HepG2 (cell line): ENCODE results near the gene SIGLEC9. TPM values are rescaled to one million over a fixed set of nuclear protein-coding genes. Genes with fewer than 3 reads are reported as not detected.
A peak's percentile ranks its signal among the peaks of the same experiment; 100 is the strongest.

Experiments
- ATAC-seq: fragments of 200-7000 bp; cut with Tn5 transposase; 3 replicates; pipeline ENCODE4 v1.9.1; 2020; ENCODE audit warnings: mild to moderate bottlenecking, moderate library complexity
- BruUV-seq: library from RNA; stranded (reverse); fragments of 400-500 nt; replicated peaks from 2 replicates; lab custom pipeline; 2021; lab: Mats Ljungman, UMichigan
- CTCF ChIA-PET: fragments of 300-600 bp; formaldehyde crosslinking; extraction: SDS; loops from one replicate; lab custom pipeline; 2021; ENCODE audit warnings: low total read pairs, inconsistent platforms, low intra/inter-chr PET ratio; lab: Yijun Ruan, JAX
- POLR2A ChIA-PET: fragments of 350-600 bp; sonication (Branson Sonifier 250); formaldehyde crosslinking; loops from one replicate; lab custom pipeline; 2020; ENCODE audit warnings: antibody characterized with exemption, inconsistent platforms; lab: Yijun Ruan, JAX
- DNase-seq: peaks from one replicate; pipeline ENCODE4 v3.0.0-alpha.2; 2015; ENCODE audit warnings: low spot score
- FAIRE-seq: peaks from 3 replicates; lab custom pipeline; 2011; peaks lifted over from hg19 to GRCh38; lab: Jason Lieb, UNC
- H2AFZ ChIP-seq: one replicate; pipeline ENCODE4 v1.6.1; 2011; ENCODE audit warnings: low read length, inconsistent platforms
- H3K27ac ChIP-seq: fragments of 300-600 bp; 3 replicates; pipeline ENCODE4 v1.8.0; 2011; ENCODE audit warnings: mixed run types, mild to moderate bottlenecking, mixed read lengths, low read length, inconsistent platforms; ENCODE audit not compliant: insufficient read depth; ENCODE audit errors: extremely low read length
- H3K27me3 ChIP-seq, 2 experiments: fragments of 200-600 bp in 1 of 2; 2 replicates in 1 of 2; 3 replicates in 1 of 2; pipeline versions ENCODE4 v1.6.0 to v1.8.0; 2011; ENCODE audit warnings: low read length in 2 of 2, mild to moderate bottlenecking in 2 of 2, moderate library complexity in 2 of 2, inconsistent platforms in 1 of 2; ENCODE audit not compliant: insufficient read depth in 2 of 2, control insufficient read depth in 1 of 2
- H3K36me3 ChIP-seq, 2 experiments: fragments of 200-600 bp in 1 of 2; replicated peaks in 1 of 2; 2 replicates in 1 of 2; 3 replicates in 1 of 2; pipeline versions ENCODE4 v1.5.1 to v1.8.0; 2011; ENCODE audit warnings: low read length in 2 of 2, inconsistent platforms in 1 of 2; ENCODE audit not compliant: insufficient read depth in 2 of 2, control insufficient read depth in 1 of 2
- H3K4me1 ChIP-seq: 2 replicates; pipeline ENCODE4 v1.5.1; 2012; ENCODE audit warnings: low read length, inconsistent platforms; ENCODE audit not compliant: insufficient read depth
- H3K4me2 ChIP-seq: 2 replicates; pipeline ENCODE4 v1.6.0; 2011; ENCODE audit warnings: low read depth, low read length, inconsistent platforms
- H3K4me3 ChIP-seq, 3 experiments: fragments of 200-600 bp in 1 of 3; sonication (generic), shearing (Covaris generic) in 1 of 3; replicated peaks in 1 of 3; 2 replicates each; pipeline ENCODE4 v1.5.1; 2011 to 2016; ENCODE audit warnings: low read length in 3 of 3, inconsistent platforms in 2 of 3, low read depth in 2 of 3, mild to moderate bottlenecking in 2 of 3, control low read depth in 1 of 3, mixed read lengths in 1 of 3; ENCODE audit not compliant: insufficient read depth in 1 of 3
- H3K79me2 ChIP-seq: one replicate; pipeline ENCODE4 v1.6.1; 2011; ENCODE audit warnings: low read length, inconsistent platforms; ENCODE audit not compliant: insufficient read depth
- H3K9ac ChIP-seq: 2 replicates; pipeline ENCODE4 v1.6.0; 2011; ENCODE audit warnings: mild to moderate bottlenecking, low read depth, low read length, inconsistent platforms; ENCODE audit not compliant: insufficient read depth
- H3K9me3 ChIP-seq: 2 replicates; pipeline ENCODE4 v1.5.1; 2012; ENCODE audit warnings: mild to moderate bottlenecking, low read length
- H4K20me1 ChIP-seq: 2 replicates; pipeline ENCODE4 v1.6.0; 2011; ENCODE audit warnings: inconsistent platforms, mild to moderate bottlenecking, low read length, moderate library complexity; ENCODE audit not compliant: insufficient read depth
- BHLHE40 ChIP-seq: IDR thresholded peaks from 2 replicates; pipeline ENCODE4 v1.6.1; 2011; ENCODE audit warnings: low read length, improper control_type of control experiment
- FOSL2 ChIP-seq: sonication (generic); formaldehyde crosslinking; IDR thresholded peaks from 2 replicates; pipeline ENCODE4 v1.4.0; 2020; ENCODE audit warnings: missing genetic modification reagents
- FOXC1 ChIP-seq: sonication (generic); formaldehyde crosslinking; IDR thresholded peaks from 2 replicates; pipeline ENCODE4 v1.8.0; 2022; ENCODE audit warnings: mild to moderate bottlenecking, missing genetic modification reagents, borderline replicate concordance
- MYPOP ChIP-seq: sonication (generic); formaldehyde crosslinking; IDR thresholded peaks from 2 replicates; pipeline ENCODE4 v1.8.1; 2023; ENCODE audit warnings: mild to moderate bottlenecking, moderate library complexity, missing genetic modification reagents
- STAG1 ChIP-seq: sonication (generic); formaldehyde crosslinking; IDR thresholded peaks from 2 replicates; pipeline ENCODE4 v1.4.0; 2020; ENCODE audit warnings: missing genetic modification reagents
- TBX2 ChIP-seq: sonication (generic); formaldehyde crosslinking; IDR thresholded peaks from 2 replicates; pipeline ENCODE4 v1.5.0; 2020; ENCODE audit warnings: missing genetic modification reagents, mild to moderate bottlenecking, borderline replicate concordance
- USF2 ChIP-seq, 2 experiments: sonication (generic) in 1 of 2; formaldehyde crosslinking in 1 of 2; IDR thresholded peaks; 2 replicates each; pipeline versions ENCODE4 v1.5.1 to v1.6.1; 2011 to 2020; ENCODE audit warnings: borderline replicate concordance in 1 of 2, low read depth in 1 of 2, low read length in 1 of 2, mild to moderate bottlenecking in 1 of 2, missing genetic modification reagents in 1 of 2, moderate library complexity in 1 of 2
- ZNF138 ChIP-seq: sonication (generic); formaldehyde crosslinking; IDR thresholded peaks from 2 replicates; pipeline ENCODE4 v1.5.0; 2020; ENCODE audit warnings: mild to moderate bottlenecking, low read depth, missing genetic modification reagents
- ZNF740 ChIP-seq: sonication (generic); formaldehyde crosslinking; IDR thresholded peaks from 2 replicates; pipeline ENCODE4 v1.4.0; 2020; ENCODE audit warnings: missing genetic modification reagents
- ZNF788 ChIP-seq: sonication (generic); formaldehyde crosslinking; IDR thresholded peaks from 2 replicates; pipeline ENCODE4 v1.5.0; 2020; ENCODE audit warnings: mild to moderate bottlenecking, missing genetic modification reagents, borderline replicate concordance
- ZSCAN29 ChIP-seq: sonication (generic); formaldehyde crosslinking; conservative IDR thresholded peaks from 2 replicates; pipeline ENCODE4 v1.4.0; 2020; ENCODE audit warnings: mild to moderate bottlenecking, missing genetic modification reagents
- WGBS: methylation state at CpG from one replicate; pipeline ENCODE4 v1.1.6; 2017; ENCODE audit warnings: low lambda C conversion rate; 5-methylcytosine and 5-hydroxymethylcytosine counted together
- in situ Hi-C: cut with HindIII; loops from 2 replicates; pipeline ENCODE4 v1.10.0; 2017; ENCODE audit warnings: low pct_unique_long_range_greater_than_20kb; ENCODE audit not compliant: extremely low pct_ligation_motif_present
- intact Hi-C: fragments of 100-400 bp; cut with micrococcal nuclease; formaldehyde crosslinking; loops from one replicate; pipeline ENCODE4 v1.10.0; 2022; ENCODE audit not compliant: unreplicated experiment
- polyA plus RNA-seq, 8 experiments: library from polyadenylated mRNA; depleted of rRNA in 3 of 8; stranded (reverse) in 7 of 8; unstranded in 1 of 8; fragments of >200 nt; fragmentation: Illumina TruSeq in 4 of 8; extraction: Trizol in 4 of 8; gene quantifications; 2 replicates each; pipeline versions ENCODE4 v1.2.1 to v1.2.3, GENCODE V29; 2011 to 2016; ENCODE audit warnings: low read depth in 4 of 8, missing spikeins in 1 of 8, mixed read lengths in 1 of 8; ENCODE audit not compliant: insufficient read depth in 1 of 8
- total RNA-seq, 5 experiments: library from RNA; depleted of rRNA; stranded (reverse); fragments of >200 nt; fragmentation: Illumina TruSeq; extraction: Trizol; gene quantifications; 2 replicates each; pipeline ENCODE4 v1.2.3, GENCODE V29; 2016; ENCODE audit warnings: low read depth in 1 of 5

Gene SIGLEC9
- total and polyA plus RNA-seq, 2 of the 13 experiments (the other 11 are each of a cell fraction or from before 2014, with no cell fraction given) = not detected

GRCh38 chr19:51168564-51169282 lies 44.0 kb downstream of the SIGLEC9 start:
- WGBS = 37% methylated on average over 11 of the region's 13 CpGs
- TF ChIP-seq FOXC1 (no peak), USF2 (IDR thresholded peaks at IDR 0.05; ENCODE audit: low read depth, low read length) (0 out of 2 replicates have a peak, but pooled peaks have one; percentile 16), USF2 (CRISPR knock-in tag; IDR thresholded peaks at IDR 0.05; ENCODE audit: borderline replicate concordance) (no peak), ZNF740 (CRISPR knock-in tag) (no peak), ZSCAN29 (CRISPR knock-in tag) (no peak), FOSL2 (CRISPR knock-in tag) (peak; percentile 33; the same call in 1 of the 2 replicates), ZNF138 (CRISPR knock-in tag) (no peak), MYPOP (CRISPR knock-in tag) (no peak), STAG1 (CRISPR knock-in tag) (no peak), BHLHE40 (0 out of 2 replicates have a peak, but pooled peaks have one; percentile 22), TBX2 (CRISPR knock-in tag) (no peak), ZNF788 (no peak)

More at GRCh38 chr19:51168564-51169282, 44.0 kb downstream of the SIGLEC9 start:
- no TSS peak for BruUV-seq
- Histone ChIP-seq H3K9me3 (no peaks in the 10 kb centered on the region), H3K27me3 (peaks cover 0 to 9% of the 10 kb centered on the region in 2 experiments; a peak in 3 of 5 replicates), H4K20me1 (no peaks in the 10 kb centered on the region), H3K4me2 (no peak overlapping the region), H3K4me1 (no peaks in the 10 kb centered on the region), H3K79me2 (no peaks in the 10 kb centered on the region), H2AFZ (no peak overlapping the region), H3K9ac (no peak overlapping the region), H3K27ac (no peak overlapping the region), H3K36me3 (no peaks in the 10 kb centered on the region), H3K4me3 (no peak overlapping the region)
- FAIRE-seq = no peak
- ChIA-PET POLR2A (no interaction called here), CTCF (interaction anchor here (1.7 kb wide), 1 partner anchor 11 kb away, joined by 6 read pairs; no protein-coding TSS in a partner anchor)
- in situ Hi-C loops = no loop called here
- no peak for DNase-seq
- no peak for ATAC-seq
- intact Hi-C loops = no loop called here
